ENCODE results near the gene UBA7. TPM values are rescaled to one million over a fixed set of nuclear protein-coding genes. Genes with fewer than 3 reads are reported as not detected.

Gene UBA7
- total and polyA plus RNA-seq, 2 of the 8 experiments (the other 6 are each of a cell fraction or from before 2014, with no cell fraction given), result 0.34 to 0.65 TPM

DNA sequence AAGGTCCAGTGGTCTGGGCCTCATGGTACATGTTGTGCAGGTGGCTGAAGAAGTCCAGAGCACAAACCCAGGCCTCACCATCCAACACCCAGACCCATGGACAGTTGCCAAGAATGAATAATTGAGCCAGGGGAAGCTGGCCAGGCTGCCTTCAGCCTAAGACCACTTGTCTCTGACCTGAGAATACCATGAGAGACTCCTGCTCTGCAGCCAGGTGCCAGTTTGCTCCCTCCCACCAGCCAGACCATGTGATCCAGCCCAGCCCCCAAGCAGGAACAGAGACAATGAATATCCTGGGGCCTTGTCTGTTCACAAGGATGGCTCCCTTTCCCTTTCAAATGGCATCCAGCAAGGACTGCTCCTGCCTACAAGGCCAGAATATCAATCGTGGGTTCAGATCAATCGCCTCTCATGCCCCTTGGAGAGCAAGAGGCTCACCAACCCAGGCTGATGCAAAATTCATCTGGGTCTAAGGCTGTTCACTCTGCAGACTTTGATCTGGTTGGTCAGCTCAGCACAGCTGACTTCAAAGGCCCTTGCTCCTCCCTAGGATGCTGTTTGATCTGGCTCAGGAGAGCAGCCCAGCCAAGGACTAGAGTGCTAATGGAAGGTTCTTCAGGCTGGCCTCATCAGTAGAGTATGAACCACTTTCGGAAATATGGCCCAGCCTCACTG is 29.2 kb upstream of the UBA7 start:
- no peak overlapping the region for H2BK120ac ChIP-seq (replicated peaks; ENCODE audit: low read depth, low read length)
- no peak overlapping the region for H3K4me3 ChIP-seq (ENCODE audit: extremely low read depth in 1 of 4, insufficient read depth in 2 of 4, low read depth in 3 of 4, low read length in 4 of 4)
- H3K27me3 ChIP-seq (replicated peaks in 1 of 4; ENCODE audit: control insufficient read depth in 3 of 4, extremely low read depth in 1 of 4, insufficient read depth in 3 of 4, low read length in 3 of 4), result no peaks in the 10 kb centered on the region
- H3K9me3 ChIP-seq (ENCODE audit: insufficient read depth in 2 of 2, low read depth in 1 of 2, low read length in 1 of 2), result no peaks in the 10 kb centered on the region
- no peaks in the 10 kb centered on the region for H3K79me2 ChIP-seq (ENCODE audit: control insufficient read depth in 1 of 2, insufficient read depth in 2 of 2, low read length in 2 of 2)
- H3K79me1 ChIP-seq (ENCODE audit: low read depth, low read length), result peaks cover under 1% of the 10 kb centered on the region; the same call in 1 of the 2 replicates
- no peak overlapping the region for H2BK20ac ChIP-seq (ENCODE audit: low read length)
- no peak for TF ChIP-seq NRF1 (IDR thresholded peaks at IDR 0.05; ENCODE audit: low read depth, low read length)
- TF ChIP-seq SP1 (IDR thresholded peaks at IDR 0.05; ENCODE audit: low read depth, low read length), result no peak
- no peak for TF ChIP-seq CBX8 (IDR thresholded peaks at IDR 0.05; ENCODE audit: borderline replicate concordance, low read depth, low read length)
- TF ChIP-seq EP300 (IDR thresholded peaks at IDR 0.05; ENCODE audit: borderline replicate concordance in 1 of 2, low read depth in 2 of 2, low read length in 2 of 2), result no peak
- TF ChIP-seq JUND (IDR thresholded peaks at IDR 0.05; ENCODE audit: low read length), result no peak
- no peak for TF ChIP-seq EZH2 (IDR thresholded peaks at IDR 0.05; ENCODE audit: low read depth, low read length, severe bottlenecking)
- TF ChIP-seq, protein P1, sequence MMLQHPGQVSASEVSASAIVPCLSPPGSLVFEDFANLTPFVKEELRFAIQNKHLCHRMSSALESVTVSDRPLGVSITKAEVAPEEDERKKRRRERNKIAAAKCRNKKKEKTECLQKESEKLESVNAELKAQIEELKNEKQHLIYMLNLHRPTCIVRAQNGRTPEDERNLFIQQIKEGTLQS (IDR thresholded peaks at IDR 0.05; ENCODE audit: insufficient read depth, low read depth, low read length), result no peak
- no peak for TF ChIP-seq TEAD4 (IDR thresholded peaks at IDR 0.05; ENCODE audit: low read depth, low read length)
- TF ChIP-seq POU5F1 (IDR thresholded peaks at IDR 0.05; ENCODE audit: low read depth, low read length), result no peak
- H3K56ac ChIP-seq (replicated peaks; ENCODE audit: insufficient read length, low read depth, low read length), result no peak overlapping the region
- H3K23ac ChIP-seq (ENCODE audit: insufficient read length), result no peak overlapping the region
- no peak overlapping the region; the same call in 1 of the 2 replicates for H4K8ac ChIP-seq (ENCODE audit: extremely low read depth, insufficient read depth, low read length)
- H2BK15ac ChIP-seq (ENCODE audit: low read length), result no peak overlapping the region
- H3K23me2 ChIP-seq (ENCODE audit: low read depth, low read length), result no peaks in the 10 kb centered on the region
- 85% methylated on average over 3 of the region's 3 CpGs; no CpG with 5 or more reads in 1 of the 2 experiments for WGBS, 2 experiments (ENCODE audit: extremely low coverage in 1 of 2, insufficient coverage in 1 of 2, insufficient read length in 1 of 2, insufficient replicate concordance in 2 of 2, low coverage in 1 of 2, low lambda C conversion rate in 2 of 2, missing lambda C conversion rate in 1 of 2)
- no peak overlapping the region for H3K4ac ChIP-seq (replicated peaks; ENCODE audit: insufficient read length, low read depth, low read length)
- peaks cover 2 to 46% (median 35%) of the 10 kb centered on the region in 4 experiments; a peak in 7 of 8 replicates for H3K36me3 ChIP-seq (ENCODE audit: control insufficient read depth in 2 of 4, insufficient read depth in 4 of 4, low read length in 3 of 4)
- no peak overlapping the region for H2BK12ac ChIP-seq (ENCODE audit: low read depth, low read length)
- no peak overlapping the region for H2AFZ ChIP-seq (ENCODE audit: low read length)
- H3K4me2 ChIP-seq (ENCODE audit: insufficient read depth in 1 of 2, low read depth in 2 of 2, low read length in 2 of 2), result no peak overlapping the region
- no peak overlapping the region for H3K14ac ChIP-seq (ENCODE audit: insufficient read length)
- H4K91ac ChIP-seq (replicated peaks; ENCODE audit: insufficient read length, low read length), result no peak overlapping the region
- no peak overlapping the region for H3K18ac ChIP-seq (ENCODE audit: extremely low read depth, low read length)
- ChIA-PET POLR2A (ENCODE audit: partially characterized antibody) (interaction anchor here (1.8 kb wide), 1 partner anchor 13 kb away, joined by 5 read pairs; the partner anchor contains the start of gene TRAIP), CTCF (ENCODE audit: partially characterized antibody) (interaction anchor here (1.2 to 15.2 kb wide), 11 partner anchors 12 to 303 kb away, joined by 3 to 306 read pairs (median 20); partner anchors contain the start of genes CDHR4, INKA1, MST1R and TRAIP)
- no peak overlapping the region for H2AK5ac ChIP-seq (ENCODE audit: low read depth, low read length)
- no peak overlapping the region; the same call in 1 of the 2 replicates for H2BK5ac ChIP-seq (ENCODE audit: low read depth, low read length)
- H4K5ac ChIP-seq (ENCODE audit: insufficient read length, low read depth, low read length), result no peak overlapping the region
- DNase-seq (ENCODE audit: low read depth in 1 of 2, low spot score in 2 of 2), result no peak
- FAIRE-seq, result no peak
- peaks cover 0 to 5% of the 10 kb centered on the region in 2 experiments for H4K20me1 ChIP-seq (replicated peaks in 1 of 2; ENCODE audit: control insufficient read depth in 1 of 2, insufficient read depth in 2 of 2, low read length in 2 of 2)
- H3K4me1 ChIP-seq (replicated peaks in 1 of 4; ENCODE audit: control insufficient read depth in 3 of 4, insufficient read depth in 4 of 4, low read length in 3 of 4), result peaks cover 0 to 6% (median 0%) of the 10 kb centered on the region in 4 experiments; a peak in 2 of 7 replicates
- H3K27ac ChIP-seq (ENCODE audit: low read depth, low read length), result no peak overlapping the region
- no peak overlapping the region for H3K9ac ChIP-seq (replicated peaks in 1 of 4; ENCODE audit: extremely low read depth in 1 of 4, low read depth in 3 of 4, low read length in 3 of 4)
